KOPT-K1 (cell line): ENCODE data around the gene GEN1.

Experiments used
- H3K27ac ChIP-seq: fragments of 200-600 bp; sonication (generic); 2 replicates; pipeline ENCODE4 v1.5.1; 2016; ENCODE audit warnings: antibody characterized with exemption, mild to moderate bottlenecking, low read depth, low read length; ENCODE audit not compliant: poor library complexity, severe bottlenecking
- H3K36me3 ChIP-seq: fragments of 200-600 bp; sonication (generic); 2 replicates; pipeline ENCODE4 v1.5.1; 2017; ENCODE audit warnings: antibody characterized with exemption, mild to moderate bottlenecking, low read length, moderate library complexity; ENCODE audit not compliant: insufficient read depth
- H3K9me3 ChIP-seq: fragments of 200-600 bp; sonication (generic); 2 replicates; pipeline ENCODE4 v1.5.1; 2017; ENCODE audit warnings: antibody characterized with exemption, low read length, mild to moderate bottlenecking; ENCODE audit not compliant: insufficient read depth, poor library complexity, severe bottlenecking

Gene GEN1

GRCh38 chr2:17747684-17748452, 6.1 kb upstream of the GEN1 start:
- Histone ChIP-seq H3K9me3 (no peaks in the 10 kb centered on the region), H3K36me3 (peaks cover 33% of the 10 kb centered on the region), H3K27ac (no peak overlapping the region)

DNA sequence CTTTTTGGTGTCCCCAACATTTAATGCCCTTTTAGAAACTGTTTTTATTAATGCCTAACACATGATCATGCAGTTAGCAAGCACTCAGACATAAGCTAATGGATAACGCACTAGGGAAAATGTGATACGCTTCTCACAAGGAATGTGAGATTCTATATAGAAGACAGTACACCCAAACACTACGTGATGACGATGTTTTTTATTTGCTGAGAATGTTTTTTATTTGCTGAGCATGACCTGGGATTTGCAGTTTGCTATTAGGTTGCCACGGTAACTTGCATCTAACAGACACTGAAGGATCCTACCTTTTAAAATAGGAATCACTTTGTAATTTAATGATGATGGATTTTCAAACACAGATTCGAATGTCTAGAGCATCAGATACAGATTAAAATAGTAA, 5.2 kb upstream of the GEN1 start:
- H3K27ac ChIP-seq, result no peak overlapping the region
- H3K9me3 ChIP-seq, result no peaks in the 10 kb centered on the region
- peaks cover 24% of the 10 kb centered on the region for H3K36me3 ChIP-seq

DNA sequence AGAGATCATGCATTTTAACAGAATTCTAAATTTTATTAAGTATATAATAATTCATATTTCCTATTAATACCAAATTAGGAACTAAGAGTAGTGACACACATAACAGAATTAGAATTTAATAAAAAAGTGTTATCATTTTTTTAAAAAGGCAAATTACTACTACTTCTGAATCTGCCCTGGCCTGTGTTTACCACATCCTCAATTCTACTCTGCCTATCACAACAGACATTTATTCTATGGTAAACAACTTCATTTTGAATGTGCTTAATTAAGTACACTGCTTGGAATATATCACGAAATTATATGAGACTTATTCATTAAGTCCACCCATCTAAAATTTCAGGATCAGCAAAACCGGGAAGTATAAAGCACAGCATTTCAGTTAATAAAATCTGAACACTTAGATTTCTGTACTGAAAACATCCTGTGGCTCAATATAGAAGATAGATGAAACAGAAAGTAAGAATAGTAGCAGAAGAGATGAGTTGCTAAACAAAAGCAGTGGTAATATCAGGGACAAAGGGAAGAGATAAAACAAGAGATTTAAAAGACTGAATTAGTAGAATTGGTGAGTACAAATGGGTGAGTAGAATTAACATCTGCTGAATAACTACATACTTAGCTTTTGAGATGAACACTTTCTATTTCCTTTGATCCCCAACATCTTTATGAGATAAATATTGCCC, 4.0 kb upstream of the GEN1 start:
- H3K27ac ChIP-seq, result peak overlapping the region; percentile 9

DNA sequence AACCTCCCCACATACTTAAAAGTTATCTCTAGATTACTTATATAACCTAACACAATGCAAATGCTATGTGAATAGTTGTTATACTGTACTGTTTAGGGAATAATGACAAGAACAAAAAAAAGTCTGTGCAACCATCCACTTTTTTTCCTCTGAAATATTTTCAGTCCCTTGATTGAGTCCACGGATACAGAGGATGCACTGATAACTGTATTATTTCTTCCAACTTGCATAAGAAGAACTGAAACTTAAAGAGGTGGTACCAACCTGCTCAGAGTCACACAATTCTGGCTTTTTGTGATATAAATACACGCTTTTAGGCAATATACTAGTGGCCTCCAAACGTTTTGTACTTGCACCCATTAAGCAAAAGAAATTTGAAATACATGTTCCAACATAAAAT, 1.7 kb upstream of the GEN1 start:
- Histone ChIP-seq H3K36me3 (no peaks in the 10 kb centered on the region; the same call in 1 of the 2 replicates), H3K27ac (no peak overlapping the region), H3K9me3 (no peaks in the 10 kb centered on the region)

More for the DNA sequence above, 4.0 kb upstream of the GEN1 start:
- H3K36me3 ChIP-seq, result peaks cover 13% of the 10 kb centered on the region
- H3K9me3 ChIP-seq, result no peaks in the 10 kb centered on the region

- no peaks in the 10 kb centered on the region for H3K9me3 ChIP-seq
- H3K36me3 ChIP-seq, result no peaks in the 10 kb centered on the region; the same call in 1 of the 2 replicates
- H3K27ac ChIP-seq, result peak overlapping the region; percentile 95
Measured at GRCh38 chr2:17752892-17753802, 791 bp upstream of the GEN1 start.

DNA sequence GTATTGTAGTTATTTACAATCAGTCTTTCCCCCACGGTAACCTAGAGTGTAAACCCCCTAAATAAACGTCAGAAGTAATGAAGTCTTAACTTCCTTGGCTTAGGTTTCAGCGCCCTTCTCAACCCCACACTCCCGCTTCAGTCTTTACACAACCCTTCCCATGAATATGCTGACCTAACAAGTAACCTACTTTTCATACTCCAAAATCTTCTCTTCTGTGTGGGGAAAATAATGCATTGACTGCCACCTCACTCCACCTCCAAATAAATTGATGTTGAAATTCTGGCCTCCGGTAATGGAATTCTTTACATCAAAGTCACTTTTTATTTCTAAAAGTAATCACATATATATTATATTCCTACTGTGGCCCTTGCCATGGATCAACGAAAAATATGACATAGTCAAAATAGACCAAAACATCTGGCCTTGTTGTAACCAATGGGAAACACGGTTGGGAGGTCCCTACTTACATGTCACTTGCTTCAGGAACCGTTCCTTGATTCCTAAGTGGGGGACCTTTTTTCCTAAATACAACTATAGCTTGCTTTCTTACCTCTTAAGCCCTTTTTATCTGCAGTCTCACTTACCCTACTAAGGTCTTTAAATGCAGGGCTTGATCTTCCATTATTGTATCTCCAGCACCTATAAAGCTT, 961 bp downstream of the GEN1 start:
- no peaks in the 10 kb centered on the region for H3K9me3 ChIP-seq
- H3K36me3 ChIP-seq, result peaks cover 5% of the 10 kb centered on the region
- peak overlapping the region; percentile 95 for H3K27ac ChIP-seq

DNA sequence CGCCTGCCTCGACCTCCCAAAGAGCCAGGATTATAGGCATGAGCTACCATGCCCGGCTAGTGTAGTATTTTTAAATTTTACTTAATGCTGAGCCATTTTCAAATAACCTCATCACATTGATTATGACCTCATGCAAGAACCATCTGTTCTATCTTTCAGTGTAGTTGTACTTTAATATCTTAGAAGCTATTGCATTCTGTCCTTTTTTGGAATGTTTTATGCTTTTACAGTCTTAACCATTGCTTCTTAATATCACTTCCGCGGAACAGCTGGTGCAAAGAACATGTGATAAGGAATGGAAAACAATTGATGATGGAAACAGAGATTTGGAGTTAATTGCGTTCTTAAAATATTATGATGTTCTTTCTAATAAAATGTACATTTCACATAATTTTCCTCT, 2.7 kb downstream of the GEN1 start:
- Histone ChIP-seq H3K27ac (no peak overlapping the region), H3K36me3 (peaks cover 21% of the 10 kb centered on the region)

DNA sequence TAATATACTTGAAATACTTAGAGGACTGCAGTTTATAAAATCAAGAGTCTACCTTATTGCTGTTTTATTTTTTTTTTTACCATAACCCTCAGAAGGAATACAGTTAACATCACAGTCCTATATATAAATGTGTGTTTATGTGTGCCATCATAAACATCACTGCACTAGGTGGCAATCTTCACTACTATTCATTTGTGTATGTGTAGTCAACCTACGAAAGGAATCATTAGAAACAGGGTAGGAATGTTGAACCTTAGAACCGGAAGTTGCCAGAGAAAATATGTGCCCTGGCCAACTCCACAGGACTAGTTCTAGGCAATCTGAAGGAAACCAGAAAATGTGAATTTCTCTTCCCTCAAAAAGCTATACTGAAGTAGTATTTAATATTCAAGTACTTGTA, 3.4 kb downstream of the GEN1 start:
- Histone ChIP-seq H3K9me3 (no peaks in the 10 kb centered on the region), H3K27ac (no peak overlapping the region), H3K36me3 (peaks cover 27% of the 10 kb centered on the region)

More for the DNA sequence above, 2.7 kb downstream of the GEN1 start:
- H3K9me3 ChIP-seq, result no peaks in the 10 kb centered on the region

GRCh38 chr2:17758118-17758517, 4.2 kb downstream of the GEN1 start:
- Histone ChIP-seq H3K36me3 (peaks cover 35% of the 10 kb centered on the region), H3K27ac (no peak overlapping the region), H3K9me3 (no peaks in the 10 kb centered on the region)

DNA sequence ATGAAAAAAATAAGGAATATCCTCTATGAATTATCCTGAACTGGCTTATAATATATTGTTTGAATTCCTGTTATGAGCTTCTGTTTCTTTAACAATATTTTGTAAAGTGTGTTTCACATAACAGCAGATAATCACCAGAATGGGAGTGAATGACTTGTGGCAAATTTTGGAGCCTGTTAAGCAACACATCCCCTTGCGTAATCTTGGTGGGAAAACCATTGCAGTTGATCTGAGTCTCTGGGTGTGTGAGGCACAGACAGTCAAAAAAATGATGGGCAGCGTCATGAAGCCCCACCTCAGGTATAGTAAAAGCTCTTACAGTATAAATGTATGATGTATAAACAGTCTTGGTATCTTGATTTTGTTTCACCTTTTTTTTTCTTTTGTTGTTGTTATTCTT, 5.9 kb downstream of the GEN1 start:
- H3K9me3 ChIP-seq, result no peaks in the 10 kb centered on the region
- H3K27ac ChIP-seq, result no peak overlapping the region
- H3K36me3 ChIP-seq, result peaks cover 51% of the 10 kb centered on the region

DNA sequence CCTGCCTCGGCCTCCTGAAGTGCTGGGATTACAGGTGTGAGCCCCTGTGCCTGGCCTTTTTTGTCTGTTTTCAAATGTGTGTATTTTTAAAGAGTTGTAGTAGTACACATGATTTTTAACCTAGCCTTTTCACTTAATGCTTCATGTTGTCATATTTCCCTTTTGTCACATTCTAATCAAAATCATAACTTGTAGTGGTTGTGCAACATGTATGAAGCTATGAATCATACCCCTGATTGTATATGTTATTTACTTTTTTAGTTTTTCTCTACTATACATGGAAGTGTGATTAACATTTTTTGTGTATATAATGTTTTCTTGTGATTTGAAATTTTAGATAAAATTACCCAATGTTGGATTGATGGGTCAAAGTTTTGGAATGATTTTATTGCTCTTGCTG, 8.5 kb downstream of the GEN1 start:
- Histone ChIP-seq H3K36me3 (peaks cover 75% of the 10 kb centered on the region), H3K9me3 (no peaks in the 10 kb centered on the region), H3K27ac (no peak overlapping the region)

GRCh38 chr2:17763641-17764333, 9.8 kb downstream of the GEN1 start:
- Histone ChIP-seq H3K9me3 (no peaks in the 10 kb centered on the region), H3K27ac (no peak overlapping the region), H3K36me3 (peaks cover 88% of the 10 kb centered on the region)

DNA sequence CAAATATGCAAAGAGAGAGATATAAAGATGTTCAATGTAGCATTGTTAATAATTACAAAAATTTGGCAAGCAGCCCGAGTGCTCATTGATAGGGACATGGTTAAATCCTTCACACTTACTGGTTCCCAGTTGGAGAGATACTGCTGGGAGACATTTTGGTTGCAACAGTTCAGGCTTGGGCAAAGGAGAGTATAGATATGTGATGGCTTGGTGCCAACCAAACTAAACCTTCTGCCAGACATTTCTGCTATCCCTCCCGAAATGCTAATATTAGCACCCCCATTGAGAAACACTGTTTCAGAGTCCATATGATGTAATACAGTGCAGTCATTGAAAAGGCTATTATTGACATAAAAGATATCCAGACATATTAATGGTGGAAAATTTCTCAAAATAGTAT, 11.5 kb downstream of the GEN1 start:
- no peaks in the 10 kb centered on the region for H3K9me3 ChIP-seq
- peaks cover 90% of the 10 kb centered on the region for H3K36me3 ChIP-seq
- H3K27ac ChIP-seq, result no peak overlapping the region

DNA sequence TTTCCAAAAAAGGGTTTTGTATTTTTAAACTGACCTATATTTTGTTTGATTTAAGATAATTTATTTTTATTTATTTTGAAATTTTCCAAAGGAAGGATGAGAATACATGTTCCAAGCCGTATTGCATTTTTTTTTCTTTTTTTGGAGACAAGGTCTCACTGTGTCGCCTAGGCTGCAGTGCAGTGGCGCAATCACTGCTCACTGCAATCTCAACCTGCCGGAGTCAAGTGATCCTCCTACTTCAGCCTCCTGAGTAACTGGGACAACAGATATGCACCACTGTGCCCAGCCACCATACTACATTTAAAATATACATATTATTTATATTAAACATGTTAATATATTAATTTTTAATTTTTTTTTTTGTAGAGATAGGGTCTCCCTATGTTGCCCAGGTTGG, 15.0 kb downstream of the GEN1 start:
- H3K27ac ChIP-seq, result no peak overlapping the region
- H3K36me3 ChIP-seq, result peaks cover 91% of the 10 kb centered on the region

More for the DNA sequence above, 15.0 kb downstream of the GEN1 start:
- H3K9me3 ChIP-seq, result no peaks in the 10 kb centered on the region
